ACHN (cell line): ENCODE data around the gene ECM2.

Experiments
- DNase-seq: peaks from one replicate; pipeline ENCODE4 v3.0.0-alpha.2; 2015
- in situ Hi-C: cut with HindIII; loops from 2 replicates; pipeline ENCODE4 v1.10.0; 2017; ENCODE audit warnings: low sequenced_read_pairs, low pct_ligation_motif_present, low pct_unique_long_range_greater_than_20kb

Gene ECM2

GRCh38 chr9:92530893-92531292, 4.9 kb downstream of the ECM2 start:
- no peak for DNase-seq
- in situ Hi-C loops, result no loop called here

DNA sequence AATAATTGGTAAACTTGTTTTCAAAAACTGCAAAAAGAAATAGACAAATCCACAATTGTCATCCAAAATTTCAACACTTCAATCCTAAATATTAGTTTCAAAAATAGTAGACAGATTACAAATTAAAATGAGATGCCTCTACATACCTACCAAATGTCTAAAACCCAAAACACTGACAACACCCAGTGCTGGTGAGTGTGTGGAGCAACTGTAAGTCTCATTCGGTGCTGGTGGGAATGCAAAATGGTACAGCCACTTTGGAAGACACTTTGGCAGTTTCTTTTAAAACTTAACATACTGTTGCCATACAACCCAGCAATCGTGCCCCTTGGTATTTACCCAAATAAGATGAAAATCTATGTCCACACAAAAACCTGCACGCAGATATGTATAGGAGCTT, 6.7 kb downstream of the ECM2 start:
- no peak for DNase-seq
- in situ Hi-C loops, result no loop called here

DNA sequence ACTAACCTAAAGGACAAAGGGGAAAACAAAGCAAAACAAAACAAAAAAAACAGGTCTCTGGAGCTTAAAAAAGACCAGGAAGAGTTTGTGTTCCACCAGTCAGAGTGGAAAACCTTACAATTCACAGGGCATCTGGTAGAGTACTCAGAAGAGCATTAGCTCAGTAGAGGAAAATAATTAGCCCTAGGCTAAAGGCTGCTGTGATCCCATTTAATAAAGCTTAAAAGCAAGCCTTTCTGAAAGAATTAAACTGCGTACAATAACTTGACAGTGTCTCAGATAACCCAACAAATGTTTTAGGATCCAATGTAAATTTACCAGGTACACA, 7.3 kb downstream of the ECM2 start:
- in situ Hi-C loops, result no loop called here

DNA sequence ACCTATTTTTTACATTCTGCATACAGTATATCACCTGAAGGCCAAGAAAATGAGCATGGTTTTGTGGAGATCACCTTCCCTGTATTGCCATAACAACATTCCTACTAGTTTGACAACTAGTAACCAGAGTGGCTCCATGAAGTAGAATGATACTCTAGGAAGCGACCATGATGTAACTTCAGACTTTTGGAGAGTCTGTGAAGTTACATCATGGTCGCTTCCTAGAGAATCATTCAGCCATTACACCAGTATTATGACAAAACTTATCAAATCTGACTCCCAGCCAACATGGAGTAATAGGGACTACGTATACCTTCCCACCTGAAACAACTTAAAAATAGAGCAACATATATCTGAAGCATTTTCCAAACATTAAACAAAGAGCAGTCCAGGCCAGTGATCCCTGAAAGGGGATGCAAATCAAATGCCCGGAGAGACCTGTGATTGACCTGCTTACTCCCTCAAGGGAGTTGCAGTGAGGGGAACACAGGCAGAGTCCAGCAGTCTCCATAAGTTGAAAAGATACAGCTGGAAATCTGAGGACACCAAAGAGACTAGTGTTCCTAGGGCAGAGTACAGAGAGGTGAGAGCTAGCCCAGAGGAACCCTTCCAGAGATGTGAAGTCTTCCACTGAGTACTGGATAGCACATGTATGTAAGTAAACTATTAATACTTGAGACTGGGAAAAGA, 7.8 kb downstream of the ECM2 start:
- in situ Hi-C loops, result no loop called here

More for the DNA sequence above, 7.3 kb downstream of the ECM2 start:
- DNase-seq, result no peak

GRCh38 chr9:92527291-92527828, 8.4 kb downstream of the ECM2 start:
- in situ Hi-C loops, result no loop called here
- DNase-seq, result no peak

More for the DNA sequence above, 7.8 kb downstream of the ECM2 start:
- DNase-seq, result no peak

DNA sequence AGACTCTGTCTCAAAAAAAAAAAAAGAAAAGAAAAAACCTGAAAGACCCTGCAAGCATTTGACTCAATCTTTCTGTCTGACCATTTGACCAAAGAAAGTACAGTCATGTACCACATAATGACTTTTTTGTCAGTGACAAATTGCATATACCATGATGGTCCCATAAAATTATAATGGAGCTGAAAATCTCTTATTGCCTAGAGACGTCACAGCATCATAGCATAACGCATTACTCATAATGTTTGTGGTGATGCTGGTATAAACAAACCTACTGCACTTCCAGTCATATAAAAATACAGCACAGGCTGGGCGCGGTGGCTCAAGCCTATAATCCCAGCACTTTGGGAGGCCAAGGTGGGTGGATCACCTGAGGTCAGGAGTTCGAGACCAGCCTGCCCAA, 10.5 kb downstream of the ECM2 start:
- no peak for DNase-seq

DNA sequence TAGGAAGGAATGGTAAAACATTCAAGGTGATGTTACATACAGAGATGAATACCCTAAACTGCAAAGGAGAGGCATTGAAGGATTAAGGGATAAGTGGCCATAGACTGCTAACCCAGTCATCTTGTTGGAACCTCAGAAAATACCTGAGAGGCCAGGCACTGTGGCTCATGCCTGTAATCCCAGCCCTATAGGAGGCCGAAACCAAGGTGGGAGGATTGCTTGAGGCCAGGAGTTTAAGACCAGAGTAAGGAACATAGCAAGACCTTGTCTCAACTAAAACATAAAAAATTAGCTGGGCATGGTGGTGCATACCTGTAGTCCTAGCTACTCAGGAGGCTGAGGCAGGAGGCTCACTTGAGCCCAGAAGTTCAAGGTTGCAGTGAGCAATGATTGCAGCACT, 10.9 kb downstream of the ECM2 start:
- no peak for DNase-seq
- in situ Hi-C loops, result no loop called here

More for the DNA sequence above, 10.5 kb downstream of the ECM2 start:
- in situ Hi-C loops, result no loop called here

DNA sequence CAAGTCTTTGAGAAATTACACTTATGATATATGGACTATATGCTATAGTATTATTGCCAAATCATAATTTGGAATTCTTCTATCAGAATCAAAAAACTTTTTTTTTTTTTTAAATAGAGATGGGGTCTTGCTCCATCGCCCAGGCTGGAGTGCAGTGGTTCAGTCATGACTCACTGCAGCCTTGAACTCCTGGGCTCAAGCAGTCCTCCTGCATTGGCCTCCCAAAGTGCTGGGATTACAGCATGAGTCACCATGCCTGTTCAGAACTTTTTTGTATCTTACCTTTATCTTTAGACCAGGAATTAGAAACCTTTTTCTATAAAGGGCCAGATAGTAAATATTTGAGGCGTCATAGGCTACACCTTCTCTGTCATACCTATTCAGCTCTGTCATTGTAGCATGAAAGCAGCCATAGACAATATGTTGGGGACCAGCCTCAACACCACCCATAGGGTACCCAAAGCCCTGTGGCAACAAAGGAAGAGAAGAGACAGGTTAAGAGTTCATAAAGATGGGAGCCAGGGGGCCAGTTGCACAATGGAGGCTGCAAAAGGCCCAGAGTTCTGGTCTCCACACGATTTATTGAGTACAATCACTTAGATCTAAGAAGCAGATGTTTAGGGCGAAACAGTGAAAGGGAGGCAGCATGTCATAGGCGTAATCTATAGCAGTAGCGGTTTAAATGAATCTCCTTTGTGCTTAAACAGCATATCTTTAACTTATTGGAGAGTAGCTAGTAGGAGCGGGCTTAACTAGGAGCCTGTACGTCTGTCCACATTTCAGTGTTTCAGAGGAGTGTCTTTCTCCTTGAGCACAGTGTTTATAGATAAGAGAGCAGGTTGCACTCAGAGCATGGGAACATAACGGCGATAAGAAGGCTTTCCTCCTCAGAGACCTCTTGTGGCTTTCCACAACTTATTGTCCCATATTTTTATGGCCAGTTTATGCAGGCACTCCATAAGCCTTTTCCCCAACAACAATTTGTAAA, 12.5 kb downstream of the ECM2 start:
- in situ Hi-C loops, result no loop called here
- DNase-seq, result no peak

GRCh38 chr9:92520837-92521236, 15.0 kb downstream of the ECM2 start:
- in situ Hi-C loops, result no loop called here
- DNase-seq, result no peak

DNA sequence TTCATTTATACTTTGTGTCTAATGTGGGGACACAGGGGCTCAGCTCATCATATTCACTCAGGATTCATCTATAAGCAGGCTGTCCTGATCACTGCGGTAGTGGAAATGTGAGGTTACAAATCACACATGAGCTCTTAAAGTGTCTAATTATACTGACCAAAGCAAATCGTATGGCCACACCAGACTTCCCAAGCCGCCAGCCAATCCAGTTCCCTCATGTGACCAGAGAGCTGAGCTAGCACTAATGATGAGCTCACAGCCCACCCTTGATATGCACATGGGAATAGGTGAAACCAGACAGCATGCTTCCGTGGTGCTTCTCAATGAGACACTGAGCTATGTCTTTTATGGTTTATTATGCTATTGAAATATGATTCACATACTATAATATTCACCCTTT, 17.6 kb downstream of the ECM2 start:
- DNase-seq, result no peak
- in situ Hi-C loops, result no loop called here

- DNase-seq, result no peak
- in situ Hi-C loops, result no loop called here
Measured at GRCh38 chr9:92517046-92517445, 18.7 kb downstream of the ECM2 start.

DNA sequence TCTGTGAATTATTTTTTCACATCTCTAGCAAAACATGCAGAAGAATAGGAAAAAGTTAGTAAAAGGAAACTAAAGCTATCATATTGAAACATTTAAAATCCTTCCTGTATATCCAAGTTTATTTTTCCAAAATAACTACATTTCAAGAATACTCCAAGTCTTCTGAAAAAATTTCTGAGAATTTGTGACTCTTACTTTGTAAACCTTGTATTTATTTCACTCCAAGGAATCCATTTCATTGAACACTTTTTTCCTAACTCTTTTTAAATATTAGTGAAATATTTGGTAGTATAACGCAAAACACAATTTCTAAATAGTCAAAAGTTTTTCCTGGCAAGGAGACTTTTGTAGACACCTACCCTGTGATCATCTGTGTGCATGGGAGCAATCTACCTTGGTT, 19.3 kb downstream of the ECM2 start:
- in situ Hi-C loops, result no loop called here
- no peak for DNase-seq

DNA sequence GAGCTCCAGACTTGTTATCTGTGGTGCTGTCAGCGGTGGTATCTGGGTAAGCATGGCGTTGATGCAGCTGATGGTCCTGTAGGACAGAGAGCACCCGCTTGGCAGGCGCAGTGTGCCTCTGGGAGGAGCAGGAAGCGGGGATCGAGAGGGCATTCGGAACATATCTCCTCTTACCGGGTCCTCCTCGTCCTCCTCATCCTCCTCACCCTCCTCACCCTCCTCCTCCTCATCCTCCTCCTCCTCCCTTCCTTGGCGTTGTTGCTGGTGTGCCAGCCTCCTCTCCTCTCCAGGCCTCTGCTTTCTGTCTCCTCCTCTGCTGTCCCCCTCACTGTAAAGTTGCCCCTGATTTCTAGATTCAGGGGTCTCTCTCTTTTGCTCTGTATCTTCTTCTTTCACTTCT, 21.2 kb downstream of the ECM2 start:
- DNase-seq, result no peak
- in situ Hi-C loops, result no loop called here

GRCh38 chr9:92513349-92513748, 22.4 kb downstream of the ECM2 start:
- DNase-seq, result no peak
- in situ Hi-C loops, result no loop called here

DNA sequence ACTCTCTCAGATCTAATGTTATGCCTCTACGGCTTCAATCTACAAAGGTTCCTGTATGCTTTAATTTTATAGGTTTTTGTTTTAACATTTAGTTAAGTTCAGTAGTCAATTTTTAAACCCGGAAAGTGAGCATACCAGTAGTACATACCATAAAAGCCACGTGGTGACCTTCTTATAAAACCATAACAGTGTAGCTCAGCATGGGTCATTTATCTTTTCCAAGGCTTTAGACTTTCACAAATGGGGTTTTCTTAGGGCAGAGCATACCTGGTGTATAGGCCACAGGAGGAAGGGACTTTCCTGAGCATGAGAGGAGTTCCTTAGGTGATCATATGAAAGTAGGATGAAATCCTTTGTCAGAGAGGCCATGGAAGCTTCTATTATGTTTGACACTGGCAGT, 23.2 kb downstream of the ECM2 start:
- in situ Hi-C loops, result no loop called here
- DNase-seq, result no peak

DNA sequence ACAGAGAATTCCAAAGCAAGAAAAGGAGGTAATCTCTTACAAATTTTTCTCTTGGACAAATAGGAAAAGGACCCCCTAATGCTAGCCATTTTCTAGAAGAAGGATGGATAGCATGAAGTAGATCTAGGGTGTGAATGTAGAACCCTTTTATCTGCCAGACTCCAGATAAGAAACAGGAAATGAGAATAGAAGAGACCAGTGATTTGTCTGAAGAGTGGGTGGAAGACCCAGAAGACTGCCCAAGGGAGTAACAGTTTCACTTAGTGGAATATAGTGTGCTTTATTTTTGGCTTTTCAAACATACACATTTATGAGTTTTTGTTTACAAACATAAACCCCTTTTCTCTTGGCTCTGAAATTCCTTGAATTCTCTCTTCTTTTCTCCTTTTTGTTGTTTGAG, 25.0 kb downstream of the ECM2 start:
- no peak for DNase-seq
- in situ Hi-C loops, result no loop called here

- no peak for DNase-seq
- in situ Hi-C loops, result no loop called here
Measured at GRCh38 chr9:92509050-92509449, 26.7 kb downstream of the ECM2 start.

DNA sequence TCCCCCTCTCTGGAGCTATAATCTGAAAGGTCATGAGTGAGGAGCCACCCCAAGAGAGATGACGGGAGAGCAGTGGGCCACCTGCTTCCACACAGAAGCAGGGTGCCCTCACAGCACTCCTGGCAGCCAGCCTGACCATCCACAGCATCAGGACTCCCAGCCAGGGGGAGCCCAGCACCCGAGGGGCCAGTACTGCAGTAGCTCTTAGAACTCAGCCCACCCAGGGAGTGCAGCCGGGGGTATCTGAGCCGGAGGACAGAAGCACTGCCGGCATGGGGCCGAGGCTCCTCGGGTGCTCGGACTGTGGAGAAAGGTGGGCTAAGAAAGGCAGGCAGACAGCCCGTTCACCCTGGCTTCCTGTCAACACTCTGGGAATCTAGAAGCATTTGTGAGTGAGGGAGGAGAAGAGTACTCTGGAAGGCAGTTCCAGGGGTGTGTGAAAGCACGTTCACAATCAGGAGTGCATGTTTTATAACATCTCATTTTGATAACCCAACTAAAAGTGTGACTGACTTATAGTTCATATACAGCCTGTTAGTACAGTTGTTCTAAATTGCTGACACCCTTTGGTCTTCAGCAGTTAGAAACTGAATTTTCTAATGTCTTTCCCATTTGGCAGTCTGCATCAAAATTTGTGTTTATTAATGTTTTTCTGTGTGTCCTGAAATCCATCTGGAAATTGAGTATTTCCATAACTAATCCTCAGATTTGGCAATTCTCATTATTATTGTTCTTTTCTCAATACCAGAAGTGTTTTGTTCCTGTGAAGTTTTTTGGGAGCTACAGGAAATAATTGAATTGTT, 27.6 kb downstream of the ECM2 start:
- DNase-seq, result no peak
- in situ Hi-C loops, result no loop called here

DNA sequence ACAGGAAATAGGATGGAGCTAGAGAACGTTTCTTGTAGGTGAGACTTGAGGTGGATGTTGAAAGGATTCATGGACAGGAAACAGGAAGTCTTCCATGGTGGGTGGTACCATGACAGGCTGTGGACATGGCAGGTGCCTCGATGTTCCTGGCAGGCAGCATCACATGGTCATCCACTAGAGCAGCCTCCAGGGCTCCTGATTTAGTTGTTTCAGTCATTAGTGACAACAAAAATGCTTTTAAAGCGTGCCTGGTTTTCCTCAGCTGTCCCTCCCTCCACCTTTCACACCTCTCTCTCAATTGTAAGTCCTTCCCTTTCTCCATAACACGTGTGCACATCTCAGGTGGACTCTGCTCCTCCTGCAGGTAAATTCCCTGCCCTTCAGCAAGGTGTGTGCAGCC, 28.3 kb downstream of the ECM2 start:
- in situ Hi-C loops, result no loop called here
- no peak for DNase-seq
